DMS 273 treated with DMSO at 0.1 percent for 48 hours (cell line): ENCODE data around the gene G6PC3.

Source experiments
- DNase-seq: peaks from one replicate; lab custom pipeline; 2025; lab: John Stamatoyannopoulos, UW

G6PC3 gene

GRCh38 chr17:44121997-44122815 lies 51.7 kb downstream of the G6PC3 start:
- no peak for DNase-seq

- no peak for DNase-seq
Observed at GRCh38 chr17:44122816-44123355, 52.4 kb downstream of the G6PC3 start.

- DNase-seq: peak; percentile 83
Observed at GRCh38 chr17:44123356-44124117, 53.0 kb downstream of the G6PC3 start, which contains the start of gene HDAC5. TSS of gene HDAC5 (minus strand) at chr17:44123641. CDS start at chr17:44117515, 6,126 bp downstream.

- no peak for DNase-seq
Observed at GRCh38 chr17:44124118-44124438, 53.5 kb downstream of the G6PC3 start.
